ENCODE data around the gene CLUH.
"Not testable (repeated sequence)": the region's sequence is repeated elsewhere in the genome, so short reads cannot be mapped to it uniquely, and the experiment has no call there.

Gene CLUH

DNA sequence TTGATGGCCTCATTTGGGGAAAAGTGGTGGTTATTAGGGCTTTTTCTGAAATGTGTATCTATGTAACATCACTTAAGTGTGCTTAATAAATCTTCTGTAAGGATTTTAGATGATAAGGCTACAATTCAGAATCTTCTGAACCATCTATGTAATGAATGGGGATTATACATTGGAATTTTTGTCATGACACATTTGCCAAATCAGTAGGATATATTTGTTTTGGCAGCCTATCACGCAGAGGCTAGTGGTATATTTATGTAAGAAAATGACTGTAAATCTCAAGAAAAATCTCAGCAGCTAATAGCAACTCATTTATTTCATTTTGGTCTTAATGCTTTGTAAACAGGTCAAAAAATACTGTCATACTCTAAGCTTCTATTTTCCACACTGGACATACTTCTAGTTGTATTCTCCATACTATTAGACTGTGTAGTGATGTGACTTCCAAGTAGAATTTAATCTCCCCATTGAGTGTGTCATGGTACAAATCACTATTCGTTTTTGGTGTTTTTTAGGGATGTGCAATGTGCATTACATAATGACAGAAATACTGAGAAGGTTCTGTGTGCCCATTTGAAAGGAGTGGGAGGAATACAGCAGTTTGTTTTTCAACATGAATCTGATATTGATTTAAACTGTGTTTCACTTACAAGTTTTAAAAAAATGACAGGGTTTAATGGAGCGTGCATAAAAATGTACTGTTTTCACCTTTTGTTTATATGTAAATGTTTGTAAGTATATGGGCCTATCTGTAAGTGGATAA is 29.2 kb downstream of the CLUH start:
- H3K4me3 ChIP-seq (ENCODE audit: low read depth, low read length): no peak overlapping the region
- no peak overlapping the region for H3K27ac ChIP-seq (ENCODE audit: low read depth, low read length)
- peaks cover 60% of the 10 kb centered on the region for H3K36me3 ChIP-seq (ENCODE audit: control insufficient read depth, insufficient read depth, low read length)

DNA sequence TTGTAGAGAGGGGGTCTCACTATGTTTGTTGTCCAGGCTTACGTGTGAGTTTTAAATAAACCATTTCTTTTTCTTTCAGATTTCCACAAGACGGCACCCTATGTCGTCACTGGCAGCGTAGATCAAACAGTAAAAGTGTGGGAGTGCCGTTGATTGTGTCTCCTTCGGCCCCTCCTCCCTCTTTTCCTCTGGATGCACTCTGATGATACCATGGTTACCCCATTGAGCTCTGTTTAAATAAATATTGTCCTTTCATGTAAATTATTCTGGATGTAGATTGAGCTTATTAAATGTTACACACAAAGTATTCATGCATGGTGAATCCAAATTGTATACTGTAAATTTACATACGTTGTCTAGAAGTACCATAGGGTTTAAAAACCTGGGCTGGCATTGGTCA is 29.9 kb downstream of the CLUH start:
- Histone ChIP-seq H3K4me1 (ENCODE audit: control insufficient read depth, insufficient read depth, low read length) (no peaks in the 10 kb centered on the region), H3K4me3 (ENCODE audit: low read depth, low read length) (no peak overlapping the region), H3K27me3 (ENCODE audit: control insufficient read depth, insufficient read depth, low read length) (no peaks in the 10 kb centered on the region), H3K9me3 (ENCODE audit: control insufficient read depth, insufficient read depth, low read length) (no peaks in the 10 kb centered on the region), H3K27ac (ENCODE audit: low read depth, low read length) (no peak overlapping the region), H3K36me3 (ENCODE audit: control insufficient read depth, insufficient read depth, low read length) (peaks cover 64% of the 10 kb centered on the region), H3K9ac (ENCODE audit: low read depth, low read length) (no peak overlapping the region)

More for the DNA sequence above, 29.2 kb downstream of the CLUH start:
- Histone ChIP-seq H3K9me3 (ENCODE audit: control insufficient read depth, insufficient read depth, low read length) (no peaks in the 10 kb centered on the region), H3K9ac (ENCODE audit: low read depth, low read length) (no peak overlapping the region), H3K27me3 (ENCODE audit: control insufficient read depth, insufficient read depth, low read length) (no peaks in the 10 kb centered on the region), H3K4me1 (ENCODE audit: control insufficient read depth, insufficient read depth, low read length) (no peaks in the 10 kb centered on the region)

DNA sequence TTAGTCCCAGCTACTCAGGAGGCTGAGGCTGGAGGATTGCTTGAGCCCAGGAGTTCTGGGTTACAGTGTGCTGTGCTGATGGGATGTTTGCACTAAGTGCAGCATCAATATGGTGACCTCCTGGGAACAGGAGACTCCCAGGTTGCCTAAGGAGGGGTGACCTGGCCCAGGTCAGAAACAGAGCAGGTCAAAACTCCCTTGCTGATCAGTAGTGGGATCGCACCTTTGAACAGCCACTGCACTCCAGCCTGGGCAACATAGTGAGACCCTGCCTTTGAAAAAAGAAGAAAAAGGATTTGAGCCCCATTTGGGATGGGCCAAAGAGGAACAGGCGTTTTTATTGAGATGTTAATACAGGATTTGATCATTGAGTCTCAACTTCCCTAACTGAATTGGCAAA is 30.6 kb downstream of the CLUH start:
- Histone ChIP-seq H3K4me1 (ENCODE audit: control insufficient read depth, insufficient read depth, low read length) (no peaks in the 10 kb centered on the region), H3K36me3 (ENCODE audit: control insufficient read depth, insufficient read depth, low read length) (peaks cover 71% of the 10 kb centered on the region), H3K27me3 (ENCODE audit: control insufficient read depth, insufficient read depth, low read length) (no peaks in the 10 kb centered on the region), H3K9ac (ENCODE audit: low read depth, low read length) (no peak overlapping the region), H3K27ac (ENCODE audit: low read depth, low read length) (no peak overlapping the region), H3K4me3 (ENCODE audit: low read depth, low read length) (no peak overlapping the region), H3K9me3 (ENCODE audit: control insufficient read depth, insufficient read depth, low read length) (no peaks in the 10 kb centered on the region)

DNA sequence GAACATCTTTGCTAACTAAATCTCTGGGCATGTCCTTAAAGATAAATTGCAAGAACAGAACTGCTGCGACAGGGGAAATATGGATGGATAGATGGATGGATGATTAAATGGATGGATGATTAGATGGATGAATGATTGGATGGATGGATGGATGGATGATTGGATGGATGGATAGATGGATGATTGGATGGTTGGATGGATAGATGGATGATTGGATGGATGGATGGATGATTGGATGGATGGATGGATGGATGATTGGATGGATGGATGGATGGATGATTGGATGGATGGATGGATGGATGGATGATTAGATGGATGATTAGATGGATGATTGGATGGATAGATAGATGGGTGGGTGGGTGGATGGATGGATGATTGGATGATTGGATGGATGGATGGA is 32.3 kb downstream of the CLUH start:
- not testable (repeated sequence) for H3K27ac ChIP-seq (ENCODE audit: low read depth, low read length); H3K9ac ChIP-seq (ENCODE audit: low read depth, low read length); H3K27me3 ChIP-seq (ENCODE audit: control insufficient read depth, insufficient read depth, low read length); H3K9me3 ChIP-seq (ENCODE audit: control insufficient read depth, insufficient read depth, low read length); H3K4me1 ChIP-seq (ENCODE audit: control insufficient read depth, insufficient read depth, low read length); H3K4me3 ChIP-seq (ENCODE audit: low read depth, low read length)
- H3K36me3 ChIP-seq (ENCODE audit: control insufficient read depth, insufficient read depth, low read length): peaks cover 82% of the 10 kb centered on the region

DNA sequence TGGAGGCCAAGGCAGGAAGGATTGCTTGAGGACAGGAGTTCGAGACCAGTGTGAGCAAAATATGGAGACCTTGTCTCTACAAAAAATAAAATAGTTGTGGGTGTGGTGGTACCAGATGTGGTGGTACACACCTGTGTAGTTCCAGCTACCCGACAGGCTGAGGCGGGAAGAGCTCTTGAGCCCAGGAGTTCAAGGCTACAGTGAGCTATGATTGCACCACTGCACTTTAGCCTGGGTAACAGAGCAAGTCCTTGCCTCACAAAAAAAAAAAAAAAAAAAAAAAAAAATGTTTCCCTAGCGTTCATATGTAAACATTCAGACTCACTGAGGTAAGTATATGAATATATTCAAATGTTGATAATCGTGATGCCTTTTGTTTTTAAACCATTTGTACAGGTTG is 39.5 kb downstream of the CLUH start:
- Histone ChIP-seq H3K27ac (ENCODE audit: low read depth, low read length) (no peak overlapping the region), H3K4me1 (ENCODE audit: control insufficient read depth, insufficient read depth, low read length) (no peaks in the 10 kb centered on the region), H3K27me3 (ENCODE audit: control insufficient read depth, insufficient read depth, low read length) (no peaks in the 10 kb centered on the region), H3K36me3 (ENCODE audit: control insufficient read depth, insufficient read depth, low read length) (peaks cover 84% of the 10 kb centered on the region), H3K9me3 (ENCODE audit: control insufficient read depth, insufficient read depth, low read length) (no peaks in the 10 kb centered on the region), H3K9ac (ENCODE audit: low read depth, low read length) (no peak overlapping the region), H3K4me3 (ENCODE audit: low read depth, low read length) (no peak overlapping the region)

DNA sequence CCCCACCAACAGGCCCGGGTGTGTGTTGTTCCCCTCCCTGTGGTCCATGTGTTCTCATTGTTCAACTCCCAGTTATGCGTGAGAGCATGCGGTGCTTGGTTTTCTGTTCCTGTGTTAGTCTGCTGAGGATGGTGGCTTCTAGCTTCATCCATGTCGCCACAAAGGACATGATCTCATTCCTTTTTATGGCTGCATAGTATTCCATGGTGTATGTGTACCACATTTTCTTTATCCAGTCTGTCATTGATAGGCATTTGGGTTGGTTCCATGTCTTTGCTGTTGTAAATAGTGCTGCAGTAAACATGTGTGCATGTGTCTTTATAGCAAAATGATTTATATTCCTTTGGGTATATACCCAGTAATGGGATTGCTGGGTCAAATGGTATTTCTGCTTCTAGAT is 51.2 kb downstream of the CLUH start:
- not testable (repeated sequence) for H3K27ac ChIP-seq (ENCODE audit: low read depth, low read length); H3K36me3 ChIP-seq (ENCODE audit: control insufficient read depth, insufficient read depth, low read length); H3K27me3 ChIP-seq (ENCODE audit: control insufficient read depth, insufficient read depth, low read length); H3K9me3 ChIP-seq (ENCODE audit: control insufficient read depth, insufficient read depth, low read length); H3K9ac ChIP-seq (ENCODE audit: low read depth, low read length); H3K4me1 ChIP-seq (ENCODE audit: control insufficient read depth, insufficient read depth, low read length); H3K4me3 ChIP-seq (ENCODE audit: low read depth, low read length)

DNA sequence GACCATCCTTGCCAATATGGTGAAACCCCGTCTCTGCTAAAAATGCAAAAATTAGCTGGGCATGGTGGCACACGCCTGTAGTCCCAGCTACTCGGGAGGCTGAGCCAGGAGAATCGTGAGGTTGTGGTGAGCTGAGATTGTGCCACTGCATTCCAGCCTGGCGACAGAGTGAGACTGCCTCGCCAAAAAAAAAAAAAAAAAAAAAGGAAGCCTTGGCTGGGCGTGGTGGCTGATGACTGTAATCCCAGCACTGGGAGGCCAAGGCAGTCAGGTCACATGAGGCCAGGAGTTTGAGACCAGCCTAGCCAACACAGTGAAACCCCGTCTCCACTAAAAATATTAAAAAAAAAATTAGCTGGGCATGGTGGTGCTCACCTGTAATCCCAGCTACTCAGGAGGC is 52.2 kb downstream of the CLUH start:
- H3K9me3 ChIP-seq (ENCODE audit: control insufficient read depth, insufficient read depth, low read length); H3K36me3 ChIP-seq (ENCODE audit: control insufficient read depth, insufficient read depth, low read length); H3K4me1 ChIP-seq (ENCODE audit: control insufficient read depth, insufficient read depth, low read length); H3K27ac ChIP-seq (ENCODE audit: low read depth, low read length); H3K27me3 ChIP-seq (ENCODE audit: control insufficient read depth, insufficient read depth, low read length); H3K9ac ChIP-seq (ENCODE audit: low read depth, low read length); H3K4me3 ChIP-seq (ENCODE audit: low read depth, low read length): not testable (repeated sequence)

DNA sequence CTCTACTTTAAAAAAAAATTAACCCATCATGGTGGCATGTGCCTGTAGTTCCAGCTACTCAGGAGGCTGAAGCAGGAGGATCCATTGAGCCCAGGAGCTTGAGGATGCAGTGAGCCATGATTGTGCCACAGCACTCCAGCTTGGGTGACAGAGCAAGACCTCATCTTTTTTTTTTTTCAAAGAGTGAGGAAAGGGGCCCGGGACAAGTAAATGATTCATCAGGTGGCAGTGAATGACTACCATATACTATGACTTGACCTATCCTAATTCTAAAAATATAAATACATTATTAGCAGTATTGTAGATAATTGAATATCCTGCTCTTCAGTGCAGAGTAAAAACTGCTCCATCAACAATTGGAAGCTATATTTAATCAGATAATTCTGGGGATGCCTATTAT is 55.3 kb downstream of the CLUH start:
- H3K4me1 ChIP-seq (ENCODE audit: control insufficient read depth, insufficient read depth, low read length): no peaks in the 10 kb centered on the region
- H3K9me3 ChIP-seq (ENCODE audit: control insufficient read depth, insufficient read depth, low read length): no peaks in the 10 kb centered on the region
- H3K9ac ChIP-seq (ENCODE audit: low read depth, low read length): no peak overlapping the region
- H3K27ac ChIP-seq (ENCODE audit: low read depth, low read length): no peak overlapping the region
- H3K4me3 ChIP-seq (ENCODE audit: low read depth, low read length): no peak overlapping the region
- peaks cover 5% of the 10 kb centered on the region; the same call in 1 of the 2 replicates for H3K36me3 ChIP-seq (ENCODE audit: control insufficient read depth, insufficient read depth, low read length)
- H3K27me3 ChIP-seq (ENCODE audit: control insufficient read depth, insufficient read depth, low read length): no peaks in the 10 kb centered on the region

DNA sequence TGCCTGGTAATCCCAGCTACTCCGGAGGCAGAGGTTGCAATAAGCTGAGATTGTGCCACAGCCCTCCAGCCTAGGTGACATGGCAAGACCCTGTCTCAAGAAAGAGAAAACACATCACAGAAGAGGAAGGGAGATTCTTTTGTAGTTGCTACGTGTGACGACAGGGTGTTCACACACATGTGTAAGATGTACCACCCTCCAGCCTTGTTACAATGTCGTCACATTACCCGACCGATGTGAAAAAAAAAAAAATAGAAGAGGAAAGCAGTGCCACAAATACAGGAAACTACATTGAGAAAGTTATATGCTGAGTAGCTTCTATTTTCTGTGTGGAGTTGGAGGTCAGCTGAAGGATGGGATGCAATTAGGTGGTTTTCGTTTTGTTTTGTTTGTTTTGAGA is 56.0 kb downstream of the CLUH start:
- Histone ChIP-seq H3K27ac (ENCODE audit: low read depth, low read length) (no peak overlapping the region), H3K4me3 (ENCODE audit: low read depth, low read length) (no peak overlapping the region), H3K36me3 (ENCODE audit: control insufficient read depth, insufficient read depth, low read length) (peaks cover 5% of the 10 kb centered on the region; the same call in 1 of the 2 replicates), H3K9me3 (ENCODE audit: control insufficient read depth, insufficient read depth, low read length) (no peaks in the 10 kb centered on the region), H3K4me1 (ENCODE audit: control insufficient read depth, insufficient read depth, low read length) (no peaks in the 10 kb centered on the region), H3K9ac (ENCODE audit: low read depth, low read length) (no peak overlapping the region), H3K27me3 (ENCODE audit: control insufficient read depth, insufficient read depth, low read length) (no peaks in the 10 kb centered on the region)

DNA sequence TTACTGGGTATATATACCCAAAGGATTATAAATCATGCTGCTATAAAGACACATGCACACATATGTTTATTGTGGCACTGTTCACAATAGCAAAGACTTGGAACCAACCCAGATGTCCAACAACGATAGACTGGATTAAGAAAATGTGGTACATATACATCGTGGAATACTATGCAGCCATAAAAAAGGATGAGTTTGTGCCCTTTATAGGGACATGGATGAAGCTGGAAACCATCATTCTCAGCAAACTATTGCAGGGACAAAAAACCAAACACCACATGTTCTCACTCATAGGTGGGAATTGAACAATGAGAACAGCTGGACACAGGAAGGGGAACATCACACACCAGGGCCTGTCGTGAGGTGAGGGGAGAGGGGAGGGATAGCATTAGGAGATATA is 58.7 kb downstream of the CLUH start:
- not testable (repeated sequence) for H3K4me1 ChIP-seq (ENCODE audit: control insufficient read depth, insufficient read depth, low read length); H3K27ac ChIP-seq (ENCODE audit: low read depth, low read length); H3K27me3 ChIP-seq (ENCODE audit: control insufficient read depth, insufficient read depth, low read length); H3K4me3 ChIP-seq (ENCODE audit: low read depth, low read length); H3K36me3 ChIP-seq (ENCODE audit: control insufficient read depth, insufficient read depth, low read length); H3K9me3 ChIP-seq (ENCODE audit: control insufficient read depth, insufficient read depth, low read length); H3K9ac ChIP-seq (ENCODE audit: low read depth, low read length)

DNA sequence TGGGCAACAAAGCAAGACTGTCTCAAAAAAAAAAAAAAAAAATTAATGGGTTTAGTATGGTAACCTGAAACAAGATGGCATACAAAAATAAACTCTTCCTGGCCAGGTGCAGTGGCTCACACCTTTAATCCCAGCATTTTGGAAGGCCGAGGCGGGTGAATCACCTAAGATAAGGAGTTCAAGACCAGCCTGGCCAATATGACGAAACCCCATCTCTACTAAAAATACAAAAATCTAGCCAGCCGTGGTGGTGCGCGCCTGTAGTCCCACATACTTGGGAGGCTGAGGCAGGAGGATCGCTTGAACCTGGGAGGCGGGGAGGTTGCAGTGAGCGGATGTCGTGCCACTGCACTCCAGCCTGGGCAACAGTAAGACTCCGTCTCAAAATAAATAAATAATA is 62.4 kb downstream of the CLUH start:
- no peak overlapping the region for H3K9ac ChIP-seq (ENCODE audit: low read depth, low read length)
- H3K4me1 ChIP-seq (ENCODE audit: control insufficient read depth, insufficient read depth, low read length): no peaks in the 10 kb centered on the region
- H3K4me3 ChIP-seq (ENCODE audit: low read depth, low read length): no peak overlapping the region
- no peaks in the 10 kb centered on the region for H3K9me3 ChIP-seq (ENCODE audit: control insufficient read depth, insufficient read depth, low read length)
- H3K27me3 ChIP-seq (ENCODE audit: control insufficient read depth, insufficient read depth, low read length): no peaks in the 10 kb centered on the region
- H3K27ac ChIP-seq (ENCODE audit: low read depth, low read length): no peak overlapping the region
- peaks cover 14% of the 10 kb centered on the region for H3K36me3 ChIP-seq (ENCODE audit: control insufficient read depth, insufficient read depth, low read length)

All from HUES48 (cell line).